HEK293 (cell line): ENCODE measurements around the gene OR5K2.

ENCODE experiments used
- GLI4 ChIP-seq: fragments of 450-650 bp; formaldehyde crosslinking; IDR thresholded peaks from 2 replicates; pipeline ENCODE4 v1.5.1; 2016; ENCODE audit warnings: missing biosample characterization, missing genetic modification characterization
- GLIS1 ChIP-seq: fragments of 450-650 bp; formaldehyde crosslinking; IDR thresholded peaks from 2 replicates; pipeline ENCODE4 v1.5.1; 2016; ENCODE audit warnings: missing biosample characterization, missing genetic modification characterization
- HIC1 ChIP-seq: fragments of 450-650 bp; formaldehyde crosslinking; IDR thresholded peaks from 2 replicates; pipeline ENCODE4 v1.5.1; 2016; ENCODE audit warnings: missing biosample characterization, missing genetic modification characterization
- IKZF3 ChIP-seq: fragments of 450-650 bp; IDR thresholded peaks from 2 replicates; pipeline ENCODE4 v1.5.0; 2018; ENCODE audit warnings: missing biosample characterization, mild to moderate bottlenecking, missing genetic modification characterization, moderate library complexity
- KLF9 ChIP-seq: fragments of 450-650 bp; formaldehyde crosslinking; IDR thresholded peaks from 2 replicates; pipeline ENCODE4 v1.5.1; 2016; ENCODE audit warnings: missing biosample characterization, missing genetic modification characterization, low read depth
- MZF1 ChIP-seq: fragments of 450-650 bp; formaldehyde crosslinking; IDR thresholded peaks from 2 replicates; pipeline ENCODE4 v1.5.1; 2017; ENCODE audit warnings: missing biosample characterization, missing genetic modification characterization, borderline replicate concordance
- PRDM1 ChIP-seq: fragments of 450-650 bp; formaldehyde crosslinking; IDR thresholded peaks from 2 replicates; pipeline ENCODE4; 2016; ENCODE audit warnings: missing biosample characterization, missing genetic modification characterization
- PRDM4 ChIP-seq: fragments of 450-650 bp; formaldehyde crosslinking; IDR thresholded peaks from 2 replicates; pipeline ENCODE4 v1.5.1; 2017; ENCODE audit warnings: missing biosample characterization, missing genetic modification characterization
- SP2 ChIP-seq: fragments of 450-650 bp; formaldehyde crosslinking; IDR thresholded peaks from 2 replicates; pipeline ENCODE4 v1.5.1; 2016; ENCODE audit warnings: missing biosample characterization, missing genetic modification characterization
- WT1 ChIP-seq: fragments of 450-650 bp; formaldehyde crosslinking; IDR thresholded peaks from 2 replicates; pipeline ENCODE4 v1.5.1; 2016; ENCODE audit warnings: missing biosample characterization, missing genetic modification characterization
- ZNF132 ChIP-seq: fragments of 450-650 bp; formaldehyde crosslinking; IDR thresholded peaks from 2 replicates; pipeline ENCODE4 v1.5.1; 2017; ENCODE audit warnings: missing biosample characterization, missing genetic modification characterization, borderline replicate concordance
- ZNF146 ChIP-seq: fragments of 450-650 bp; formaldehyde crosslinking; IDR thresholded peaks from 2 replicates; pipeline ENCODE4 v1.5.1; 2016; ENCODE audit warnings: missing biosample characterization, missing genetic modification characterization
- ZNF148 ChIP-seq: fragments of 450-650 bp; formaldehyde crosslinking; IDR thresholded peaks from 2 replicates; pipeline ENCODE4 v1.5.0; 2017; ENCODE audit warnings: missing biosample characterization, missing genetic modification characterization, borderline replicate concordance
- ZNF155 ChIP-seq: fragments of 450-650 bp; formaldehyde crosslinking; IDR thresholded peaks from 2 replicates; pipeline ENCODE4 v1.5.1; 2016; ENCODE audit warnings: missing biosample characterization, missing genetic modification characterization
- ZNF174 ChIP-seq: fragments of 450-650 bp; formaldehyde crosslinking; IDR thresholded peaks from 2 replicates; pipeline ENCODE4 v1.5.0; 2017; ENCODE audit warnings: missing biosample characterization, mild to moderate bottlenecking, missing genetic modification characterization
- ZNF175 ChIP-seq: fragments of 450-650 bp; formaldehyde crosslinking; IDR thresholded peaks from 2 replicates; pipeline ENCODE4 v1.5.1; 2016; ENCODE audit warnings: missing biosample characterization, missing genetic modification characterization
- ZNF24 ChIP-seq: fragments of 450-650 bp; formaldehyde crosslinking; IDR thresholded peaks from 2 replicates; pipeline ENCODE4 v1.5.1; 2016; ENCODE audit warnings: missing biosample characterization, missing genetic modification characterization
- ZNF335 ChIP-seq: fragments of 450-650 bp; formaldehyde crosslinking; conservative IDR thresholded peaks from 2 replicates; pipeline ENCODE4 v1.5.1; 2016; ENCODE audit warnings: missing biosample characterization, missing genetic modification characterization
- ZNF350 ChIP-seq: fragments of 450-650 bp; formaldehyde crosslinking; IDR thresholded peaks from 2 replicates; pipeline ENCODE4 v1.5.0; 2017; ENCODE audit warnings: missing biosample characterization, mild to moderate bottlenecking, missing genetic modification characterization
- ZNF362 ChIP-seq: fragments of 450-650 bp; formaldehyde crosslinking; IDR thresholded peaks from 2 replicates; pipeline ENCODE4 v1.5.1; 2016; ENCODE audit warnings: missing biosample characterization, missing genetic modification characterization
- ZNF366 ChIP-seq: fragments of 450-650 bp; formaldehyde crosslinking; conservative IDR thresholded peaks from 2 replicates; pipeline ENCODE4 v1.5.1; 2016; ENCODE audit warnings: missing biosample characterization, missing genetic modification characterization
- ZNF391 ChIP-seq: fragments of 450-650 bp; formaldehyde crosslinking; IDR thresholded peaks from 2 replicates; pipeline ENCODE4 v1.5.1; 2016; ENCODE audit warnings: low read depth, missing biosample characterization, missing genetic modification characterization, borderline replicate concordance
- ZNF501 ChIP-seq: fragments of 450-650 bp; formaldehyde crosslinking; IDR thresholded peaks from 2 replicates; pipeline ENCODE4 v1.5.1; 2016; ENCODE audit warnings: missing biosample characterization, missing genetic modification characterization
- ZNF629 ChIP-seq: fragments of 450-650 bp; formaldehyde crosslinking; IDR thresholded peaks from 2 replicates; pipeline ENCODE4 v1.5.1; 2017; ENCODE audit warnings: missing biosample characterization, missing genetic modification characterization
- ZNF645 ChIP-seq: fragments of 450-650 bp; formaldehyde crosslinking; IDR thresholded peaks from 2 replicates; pipeline ENCODE4; 2016; ENCODE audit warnings: missing biosample characterization, missing genetic modification characterization
- ZSCAN30 ChIP-seq: fragments of 450-650 bp; IDR thresholded peaks from 2 replicates; pipeline ENCODE4 v1.5.1; 2018; ENCODE audit warnings: missing biosample characterization, mild to moderate bottlenecking, missing genetic modification characterization, moderate library complexity
- ZSCAN5A ChIP-seq: fragments of 450-650 bp; formaldehyde crosslinking; IDR thresholded peaks from 2 replicates; pipeline ENCODE4 v1.5.1; 2016; ENCODE audit warnings: missing biosample characterization, missing genetic modification characterization

OR5K2 gene

GRCh38 chr3:98522544-98523281 is 25.2 kb downstream of the OR5K2 start, which contains the start of gene CLDND1 (continued):
- TF ChIP-seq ZSCAN5A (no peak), ZNF350 (tag by site-specific recombination) (no peak), HIC1 (tag by site-specific recombination) (peak; percentile 83; the same call in 1 of the 2 replicates), KLF9 (tag by site-specific recombination) (peak; percentile 70), ZNF175 (no peak), WT1 (tag by site-specific recombination) (no peak), SP2 (tag by site-specific recombination) (peak; percentile 89), PRDM1 (tag by site-specific recombination) (no peak), ZNF362 (tag by site-specific recombination) (no peak), ZNF501 (tag by site-specific recombination) (0 out of 2 replicates have a peak, but pooled peaks have one; percentile 20), ZNF366 (tag by site-specific recombination) (no peak), ZNF391 (tag by site-specific recombination) (no peak), ZNF24 (tag by site-specific recombination) (no peak), ZNF148 (tag by site-specific recombination) (no peak), ZSCAN30 (peak; percentile 53; the same call in 1 of the 2 replicates), ZNF335 (tag by site-specific recombination) (peak; percentile 79; the same call in 1 of the 2 replicates), PRDM4 (tag by site-specific recombination) (no peak), ZNF146 (tag by site-specific recombination) (no peak), ZNF174 (no peak), ZNF155 (tag by site-specific recombination) (no peak), IKZF3 (tag by site-specific recombination) (no peak), GLIS1 (tag by site-specific recombination) (peak; percentile 26; the same call in 1 of the 2 replicates), ZNF629 (peak; percentile 83), MZF1 (tag by site-specific recombination) (no peak), GLI4 (tag by site-specific recombination) (peak; percentile 35; the same call in 1 of the 2 replicates), ZNF645 (tag by site-specific recombination) (no peak), ZNF132 (tag by site-specific recombination) (no peak)
